ENCODE results near the gene STEAP2.

- TF ChIP-seq CTCF (conservative IDR thresholded peaks at IDR 0.05; ENCODE audit: low read depth, low read length) (no peak), POLR2A (IDR thresholded peaks at IDR 0.05; ENCODE audit: low read depth, low read length) (no peak), RCOR1 (IDR thresholded peaks at IDR 0.05; ENCODE audit: insufficient replicate concordance, low read length) (no peak), RAD21 (IDR thresholded peaks at IDR 0.05; ENCODE audit: low read length) (no peak), RFX5 (IDR thresholded peaks at IDR 0.05; ENCODE audit: low read depth, low read length) (no peak), USF2 (IDR thresholded peaks at IDR 0.05; ENCODE audit: low read depth, low read length) (no peak), MAFK (IDR thresholded peaks at IDR 0.05; ENCODE audit: low read depth, low read length) (no peak), MAZ (IDR thresholded peaks at IDR 0.05; ENCODE audit: borderline replicate concordance, low read depth, low read length) (no peak), SMC3 (IDR thresholded peaks at IDR 0.05; ENCODE audit: low read depth, low read length) (no peak)
Observed at GRCh38 chr7:90180649-90181048, 30.9 kb upstream of the STEAP2 start.

Data from IMR-90 (cell line).